Mesenchymal stem cell (in vitro differentiated cells and primary cell): ENCODE measurements around the gene FBN3.

ENCODE experiments used
- DNase-seq: peaks from one replicate; pipeline ENCODE4 v3.0.0-alpha.2; 2013
- H2AFZ ChIP-seq: one replicate; pipeline ENCODE4 v1.6.1; 2013; ENCODE audit warnings: low read depth, mild to moderate bottlenecking, control low read depth, inconsistent platforms, low read length, moderate library complexity
- H2AK5ac ChIP-seq: 2 replicates; pipeline ENCODE4 v1.6.1; 2013; ENCODE audit warnings: low read length, moderate library complexity, mild to moderate bottlenecking, inconsistent platforms; ENCODE audit not compliant: severe bottlenecking
- H2BK120ac ChIP-seq: one replicate; pipeline ENCODE4 v1.6.1; 2013; ENCODE audit warnings: low read depth, mild to moderate bottlenecking, inconsistent platforms, low read length, moderate library complexity
- H2BK12ac ChIP-seq, 2 experiments: one replicate each; pipeline ENCODE4 v1.6.1; 2013; ENCODE audit warnings: inconsistent platforms in 2 of 2, low read length in 2 of 2, mild to moderate bottlenecking in 2 of 2, moderate library complexity in 2 of 2, control low read depth in 1 of 2
- H2BK15ac ChIP-seq: one replicate; pipeline ENCODE4 v1.6.1; 2013; ENCODE audit warnings: mild to moderate bottlenecking, low read depth, inconsistent platforms; ENCODE audit not compliant: poor library complexity, severe bottlenecking
- H2BK5ac ChIP-seq: 2 replicates; pipeline ENCODE4 v1.6.1; 2013; ENCODE audit warnings: low read depth, mild to moderate bottlenecking, low read length, control low read depth, inconsistent platforms; ENCODE audit not compliant: poor library complexity, severe bottlenecking
- H3K14ac ChIP-seq, 2 experiments: one replicate each; pipeline ENCODE4 v1.6.1; 2013; ENCODE audit warnings: inconsistent platforms in 2 of 2, low read length in 2 of 2, control low read depth in 1 of 2, mild to moderate bottlenecking in 1 of 2, moderate library complexity in 1 of 2
- H3K18ac ChIP-seq, 2 experiments: one replicate each; pipeline ENCODE4 v1.6.1; 2013; ENCODE audit warnings: inconsistent platforms in 2 of 2, low read length in 2 of 2, control low read depth in 1 of 2, low read depth in 1 of 2, mild to moderate bottlenecking in 1 of 2
- H3K23ac ChIP-seq, 2 experiments: one replicate each; pipeline ENCODE4 v1.6.1; 2013; ENCODE audit warnings: inconsistent platforms in 2 of 2, low read length in 2 of 2, mild to moderate bottlenecking in 2 of 2, moderate library complexity in 2 of 2, control low read depth in 1 of 2
- H3K27ac ChIP-seq: 2 replicates; pipeline ENCODE4 v1.5.1; 2013; ENCODE audit warnings: mild to moderate bottlenecking, moderate library complexity, low read length, control low read depth, inconsistent platforms; ENCODE audit not compliant: poor library complexity, severe bottlenecking
- H3K27me3 ChIP-seq, 2 experiments: 2 replicates each; pipeline versions ENCODE4 v1.6.1 to v1.7.0; 2013; ENCODE audit warnings: low read length in 2 of 2, mild to moderate bottlenecking in 2 of 2, moderate library complexity in 2 of 2, control low read depth in 1 of 2, inconsistent platforms in 1 of 2; ENCODE audit not compliant: control insufficient read depth in 1 of 2, insufficient read depth in 1 of 2
- H3K36me3 ChIP-seq, 2 experiments: 2 replicates each; pipeline versions ENCODE4 v1.6.1 to v1.7.0; 2013; ENCODE audit warnings: low read length in 2 of 2, control low read depth in 1 of 2, inconsistent platforms in 1 of 2, low read depth in 1 of 2, mild to moderate bottlenecking in 1 of 2; ENCODE audit not compliant: insufficient read depth in 2 of 2, control insufficient read depth in 1 of 2
- H3K4ac ChIP-seq, 2 experiments: one replicate each; pipeline ENCODE4 v1.6.1; 2013; ENCODE audit warnings: inconsistent platforms in 2 of 2, low read length in 2 of 2, mild to moderate bottlenecking in 2 of 2, moderate library complexity in 2 of 2, control low read depth in 1 of 2, low read depth in 1 of 2
- H3K4me1 ChIP-seq: 2 replicates; pipeline ENCODE4 v1.6.1; 2013; ENCODE audit warnings: low read depth, low read length, control low read depth; ENCODE audit not compliant: control insufficient read depth, insufficient read depth
- H3K4me2 ChIP-seq: 2 replicates; pipeline ENCODE4 v1.6.1; 2013; ENCODE audit warnings: low read length, mild to moderate bottlenecking, inconsistent platforms; ENCODE audit not compliant: poor library complexity, severe bottlenecking
- H3K4me3 ChIP-seq, 2 experiments: 2 replicates each; pipeline versions ENCODE4 v1.5.1 to v1.7.0; 2013; ENCODE audit warnings: low read length in 2 of 2, mild to moderate bottlenecking in 2 of 2, control low read depth in 1 of 2, low read depth in 1 of 2; ENCODE audit not compliant: insufficient read depth in 1 of 2
- H3K79me1 ChIP-seq: replicated peaks from 2 replicates; pipeline ENCODE4 v1.6.1; 2013; ENCODE audit warnings: mild to moderate bottlenecking, control low read depth, low read length, inconsistent platforms; ENCODE audit not compliant: poor library complexity, severe bottlenecking
- H3K9ac ChIP-seq: 2 replicates; pipeline ENCODE4 v1.7.0; 2013; ENCODE audit warnings: mild to moderate bottlenecking, low read length, moderate library complexity
- H3K9me3 ChIP-seq: 2 replicates; pipeline ENCODE4 v1.7.0; 2013; ENCODE audit warnings: mild to moderate bottlenecking, low read length; ENCODE audit not compliant: control insufficient read depth
- H4K8ac ChIP-seq: one replicate; pipeline ENCODE4 v1.6.1; 2013; ENCODE audit warnings: inconsistent platforms, mild to moderate bottlenecking, low read length, moderate library complexity
- H4K91ac ChIP-seq: one replicate; pipeline ENCODE4 v1.6.1; 2013; ENCODE audit warnings: mild to moderate bottlenecking, low read length, inconsistent platforms
- WGBS: methylation state at CpG from one replicate; pipeline ENCODE4 v1.1.7; 2013; ENCODE audit warnings: mixed read lengths; 5-methylcytosine and 5-hydroxymethylcytosine counted together

FBN3 gene

GRCh38 chr19:8071912-8072311, 77.5 kb downstream of the FBN3 start:
- WGBS, result 89% methylated on average over 15 of the region's 15 CpGs
- no peak overlapping the region for H3K4me3 ChIP-seq
- no peak overlapping the region for H3K4ac ChIP-seq
- no peak overlapping the region for H4K91ac ChIP-seq
- no peak overlapping the region for H4K8ac ChIP-seq
- no peak overlapping the region for H3K14ac ChIP-seq
- H2AFZ ChIP-seq, result no peak overlapping the region
- H2AK5ac ChIP-seq, result no peak overlapping the region
- no peak overlapping the region for H3K4me2 ChIP-seq
- no peak overlapping the region for H2BK5ac ChIP-seq
- no peak for DNase-seq
- no peak overlapping the region for H3K18ac ChIP-seq
- H3K9me3 ChIP-seq, result peaks cover 19% of the 10 kb centered on the region
- H3K27me3 ChIP-seq, result peaks cover 0 to 12% of the 10 kb centered on the region in 2 experiments
- H3K9ac ChIP-seq, result no peak overlapping the region
- no peak overlapping the region for H2BK15ac ChIP-seq
- no peaks in the 10 kb centered on the region for H3K36me3 ChIP-seq
- no peak overlapping the region for H2BK12ac ChIP-seq
- H3K27ac ChIP-seq, result no peak overlapping the region
- H3K79me1 ChIP-seq, result no peaks in the 10 kb centered on the region
- no peaks in the 10 kb centered on the region for H3K4me1 ChIP-seq
- no peak overlapping the region for H2BK120ac ChIP-seq
- no peak overlapping the region for H3K23ac ChIP-seq

DNA sequence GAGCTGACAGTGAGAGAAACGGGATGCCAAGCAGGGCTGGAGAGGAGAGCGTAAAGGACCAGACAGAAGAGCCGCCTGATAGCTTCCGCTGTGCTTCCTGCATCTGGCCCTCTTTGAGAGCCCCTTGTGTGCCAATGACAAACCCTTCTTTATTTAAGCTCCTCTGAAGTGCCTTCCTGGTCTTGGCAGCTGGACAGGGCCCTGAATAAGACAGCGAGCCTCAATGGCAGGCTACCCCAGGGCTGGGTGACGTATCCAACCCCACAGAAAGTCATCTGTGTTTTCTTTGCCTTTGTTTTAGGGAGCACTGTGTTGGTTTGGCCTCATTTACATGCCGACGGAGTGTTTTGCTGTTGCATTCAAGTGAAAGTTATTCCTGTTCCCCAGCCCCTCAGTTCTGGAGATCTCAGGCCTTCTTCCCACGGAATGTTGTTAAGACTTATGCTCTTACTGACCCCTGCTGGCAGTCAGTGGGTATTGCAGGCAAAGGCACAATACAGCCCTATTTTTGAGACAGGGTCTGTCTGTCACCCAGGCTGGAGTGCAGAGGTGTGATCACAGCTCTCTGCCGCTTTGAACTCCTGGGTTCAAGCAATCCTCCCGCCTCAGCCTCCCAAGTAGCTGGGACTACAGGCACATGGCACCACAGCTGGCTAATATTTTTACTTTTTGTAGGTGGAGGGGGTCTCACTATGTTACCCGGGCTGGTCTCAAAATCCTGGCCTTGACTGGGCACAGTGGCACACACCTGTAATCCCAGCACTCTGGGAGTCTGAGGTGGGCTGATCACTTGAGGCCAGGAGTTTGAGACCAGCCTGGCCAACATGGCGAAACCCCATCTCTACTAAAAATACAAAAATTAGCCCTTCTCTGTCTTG, 80.1 kb downstream of the FBN3 start:
- Histone ChIP-seq H2AFZ (no peak overlapping the region), H2BK5ac (no peak overlapping the region), H3K27me3 (no peaks in the 10 kb centered on the region), H3K9ac (no peak overlapping the region), H3K23ac (no peak overlapping the region), H3K9me3 (peaks cover 15% of the 10 kb centered on the region), H2BK120ac (no peak overlapping the region), H3K4ac (no peak overlapping the region), H3K14ac (no peak overlapping the region), H3K36me3 (no peaks in the 10 kb centered on the region), H2BK15ac (no peak overlapping the region), H3K4me1 (no peaks in the 10 kb centered on the region), H2AK5ac (no peak overlapping the region), H2BK12ac (no peak overlapping the region), H3K4me2 (no peak overlapping the region), H3K18ac (no peak overlapping the region), H3K79me1 (no peaks in the 10 kb centered on the region), H4K8ac (no peak overlapping the region), H3K4me3 (no peak overlapping the region), H3K27ac (no peak overlapping the region), H4K91ac (no peak overlapping the region)
- no peak for DNase-seq
- 79% methylated on average over 13 of the region's 13 CpGs for WGBS

DNA sequence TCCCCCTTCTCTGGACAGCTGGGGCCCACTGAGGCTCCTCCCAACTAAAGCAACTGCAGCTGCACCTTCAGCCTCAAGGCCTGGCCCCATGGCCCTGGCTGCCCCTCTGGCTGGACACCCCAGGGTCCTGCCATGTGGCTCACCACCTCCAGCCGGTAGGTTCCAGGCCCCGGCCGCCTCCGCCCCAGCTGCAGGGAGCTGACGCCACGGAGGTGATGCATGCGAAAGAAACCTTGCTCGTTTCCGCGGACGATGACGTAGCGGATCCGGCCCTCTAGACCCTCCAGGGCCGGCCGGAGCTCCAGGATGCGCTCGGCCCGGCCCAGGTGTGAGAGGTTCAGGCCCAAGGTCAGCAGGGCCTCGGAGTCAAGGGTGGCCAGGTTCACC, 83.5 kb downstream of the FBN3 start:
- no peak overlapping the region for H2BK12ac ChIP-seq
- H3K4me2 ChIP-seq, result no peak overlapping the region
- H3K27me3 ChIP-seq, result peaks cover 0 to 5% of the 10 kb centered on the region in 2 experiments
- no peak overlapping the region for H4K91ac ChIP-seq
- no peak overlapping the region for H3K23ac ChIP-seq
- no peaks in the 10 kb centered on the region for H3K79me1 ChIP-seq
- peaks cover 12% of the 10 kb centered on the region for H3K9me3 ChIP-seq
- no peaks in the 10 kb centered on the region for H3K36me3 ChIP-seq
- no peak overlapping the region for H3K4ac ChIP-seq
- no peak overlapping the region for H2BK15ac ChIP-seq
- H3K27ac ChIP-seq, result no peak overlapping the region
- H3K9ac ChIP-seq, result no peak overlapping the region
- no peak overlapping the region for H3K18ac ChIP-seq
- peak overlapping the region; percentile 21 for H2BK5ac ChIP-seq
- 92% methylated on average over 20 of the region's 20 CpGs for WGBS
- no peak overlapping the region for H3K14ac ChIP-seq
- H2AK5ac ChIP-seq, result no peak overlapping the region
- H4K8ac ChIP-seq, result no peak overlapping the region
- no peak overlapping the region for H2AFZ ChIP-seq
- H3K4me1 ChIP-seq, result no peaks in the 10 kb centered on the region
- no peak overlapping the region for H3K4me3 ChIP-seq
- no peak overlapping the region for H2BK120ac ChIP-seq
- DNase-seq, result no peak

DNA sequence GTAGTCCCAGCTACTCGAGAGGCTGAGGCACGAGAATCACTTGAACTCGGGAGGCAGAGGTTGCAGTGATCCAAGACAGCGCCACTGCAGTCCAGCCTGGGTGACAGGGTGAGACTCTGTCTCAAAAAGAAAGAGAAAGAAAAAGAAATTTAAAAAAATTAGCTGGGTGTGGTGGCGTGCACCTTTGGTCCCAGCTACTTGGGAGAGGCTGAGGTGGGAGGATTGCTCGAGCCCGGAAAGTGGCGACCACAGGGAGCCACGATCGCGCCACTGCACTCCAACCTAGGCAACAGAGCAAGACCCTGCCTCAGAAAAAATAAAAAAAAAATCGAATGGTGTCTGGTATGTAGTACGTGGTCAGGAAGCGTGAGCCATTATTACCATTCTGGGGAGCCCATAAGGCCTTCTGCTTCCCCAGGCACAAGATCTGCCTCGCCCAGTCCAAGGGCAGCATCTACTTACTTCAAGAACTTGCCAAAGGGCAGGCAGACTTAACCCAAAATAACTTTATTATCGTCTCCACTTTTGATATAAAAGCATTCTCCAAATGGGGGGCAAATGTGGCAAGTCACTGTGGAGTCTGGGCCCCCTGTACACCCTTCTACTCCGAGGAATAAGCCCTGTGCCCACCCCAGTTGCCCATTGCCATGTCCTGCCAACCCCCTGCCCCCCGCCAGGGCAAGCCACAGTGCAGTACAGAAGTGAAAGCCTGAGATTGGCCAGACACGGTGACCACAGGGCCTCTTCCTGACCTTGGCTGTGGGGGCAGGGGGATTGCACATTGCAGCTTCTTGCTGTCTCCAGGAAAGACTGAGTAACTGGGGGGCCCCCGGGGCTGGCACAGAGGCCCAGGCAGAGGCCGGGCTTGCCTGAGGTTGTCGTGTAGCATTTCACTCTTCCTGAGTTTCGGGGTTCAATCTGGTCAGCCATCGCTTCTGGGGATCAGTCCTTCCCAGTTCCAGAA, 84.2 kb downstream of the FBN3 start:
- Histone ChIP-seq H3K4me1 (no peaks in the 10 kb centered on the region), H3K27ac (no peak overlapping the region), H2BK5ac (no peak overlapping the region), H2BK12ac (no peak overlapping the region), H2AK5ac (no peak overlapping the region), H3K23ac (no peak overlapping the region), H3K9me3 (peaks cover 12% of the 10 kb centered on the region), H3K79me1 (no peaks in the 10 kb centered on the region), H2BK120ac (no peak overlapping the region), H4K8ac (no peak overlapping the region), H3K9ac (no peak overlapping the region), H3K4me2 (no peak overlapping the region), H3K27me3 (peaks cover 0 to 5% of the 10 kb centered on the region in 2 experiments), H3K18ac (no peak overlapping the region), H3K4me3 (no peak overlapping the region), H3K4ac (no peak overlapping the region), H3K36me3 (no peaks in the 10 kb centered on the region), H2BK15ac (no peak overlapping the region), H2AFZ (no peak overlapping the region), H4K91ac (no peak overlapping the region), H3K14ac (no peak overlapping the region)
- DNase-seq, result no peak
- 85% methylated on average over 24 of the region's 24 CpGs for WGBS
